Dendritic cell treated with granulocyte-macrophage colony-stimulating factor and Interleukin-4, amounts not matched to agents 40 ng/mL and 50 ng/mL, for 4 days (primary cell): ENCODE results near the gene TBC1D1.

ENCODE experiments used
- H3K27ac Mint-ChIP-seq: one replicate; pipeline ENCODE4 v1.8.0; 2022; ENCODE audit warnings: mild to moderate bottlenecking, mixed read lengths
- H3K27me3 Mint-ChIP-seq: one replicate; pipeline ENCODE4 v1.8.0; 2022; ENCODE audit warnings: mild to moderate bottlenecking, mixed read lengths
- H3K36me3 Mint-ChIP-seq: one replicate; pipeline ENCODE4 v1.8.0; 2022; ENCODE audit warnings: low read depth, mixed read lengths
- H3K4me1 Mint-ChIP-seq: one replicate; pipeline ENCODE4 v1.8.0; 2022; ENCODE audit warnings: low read depth, mixed read lengths
- H3K4me3 Mint-ChIP-seq: one replicate; pipeline ENCODE4 v1.8.0; 2022; ENCODE audit warnings: mild to moderate bottlenecking, moderate library complexity, mixed read lengths
- H3K9me3 Mint-ChIP-seq: one replicate; pipeline ENCODE4 v1.8.0; 2022; ENCODE audit warnings: mixed read lengths
- intact Hi-C: fragments of 100-400 bp; cut with micrococcal nuclease; formaldehyde crosslinking; loops from one replicate; pipeline ENCODE4 v1.15.0; 2022

The TBC1D1 gene

GRCh38 chr4:37927434-37927833 lies 36.5 kb downstream of the TBC1D1 start:
- Mint-ChIP-seq H3K9me3 (no peaks in the 10 kb centered on the region), H3K27me3 (no peaks in the 10 kb centered on the region), H3K4me1 (peaks cover 12% of the 10 kb centered on the region), H3K27ac (no peak overlapping the region), H3K4me3 (no peak overlapping the region), H3K36me3 (peaks cover 9% of the 10 kb centered on the region)
- intact Hi-C loops, result no loop called here

- no peaks in the 10 kb centered on the region for H3K27me3 Mint-ChIP-seq
- peaks cover 8% of the 10 kb centered on the region for H3K4me1 Mint-ChIP-seq
- intact Hi-C loops, result no loop called here
- no peaks in the 10 kb centered on the region for H3K9me3 Mint-ChIP-seq
- no peak overlapping the region for H3K27ac Mint-ChIP-seq
- H3K36me3 Mint-ChIP-seq, result peaks cover 9% of the 10 kb centered on the region
- no peak overlapping the region for H3K4me3 Mint-ChIP-seq
Measured at GRCh38 chr4:37928426-37929416, 37.8 kb downstream of the TBC1D1 start.

- peaks cover 9% of the 10 kb centered on the region for H3K36me3 Mint-ChIP-seq
- H3K4me1 Mint-ChIP-seq, result peaks cover 6% of the 10 kb centered on the region
- H3K4me3 Mint-ChIP-seq, result no peak overlapping the region
- intact Hi-C loops, result no loop called here
- H3K27me3 Mint-ChIP-seq, result no peaks in the 10 kb centered on the region
- H3K27ac Mint-ChIP-seq, result no peak overlapping the region
- H3K9me3 Mint-ChIP-seq, result no peaks in the 10 kb centered on the region
Measured at GRCh38 chr4:37934096-37934495, 43.2 kb downstream of the TBC1D1 start.

- Mint-ChIP-seq H3K4me3 (no peak overlapping the region), H3K9me3 (no peaks in the 10 kb centered on the region), H3K27me3 (no peaks in the 10 kb centered on the region), H3K27ac (no peak overlapping the region), H3K36me3 (peaks cover 6% of the 10 kb centered on the region), H3K4me1 (peaks cover 6% of the 10 kb centered on the region)
- intact Hi-C loops, result no loop called here
Measured at GRCh38 chr4:37934609-37935008, 43.7 kb downstream of the TBC1D1 start.

GRCh38 chr4:37935026-37935425 lies 44.1 kb downstream of the TBC1D1 start:
- H3K9me3 Mint-ChIP-seq, result no peaks in the 10 kb centered on the region
- no peak overlapping the region for H3K4me3 Mint-ChIP-seq
- H3K4me1 Mint-ChIP-seq, result peaks cover 6% of the 10 kb centered on the region
- H3K27ac Mint-ChIP-seq, result no peak overlapping the region
- intact Hi-C loops, result no loop called here
- no peaks in the 10 kb centered on the region for H3K27me3 Mint-ChIP-seq
- peaks cover 2% of the 10 kb centered on the region for H3K36me3 Mint-ChIP-seq

GRCh38 chr4:37936889-37937498 lies 46.1 kb downstream of the TBC1D1 start:
- H3K27ac Mint-ChIP-seq, result no peak overlapping the region
- no peak overlapping the region for H3K4me3 Mint-ChIP-seq
- no peaks in the 10 kb centered on the region for H3K9me3 Mint-ChIP-seq
- peaks cover 15% of the 10 kb centered on the region for H3K4me1 Mint-ChIP-seq
- H3K36me3 Mint-ChIP-seq, result no peaks in the 10 kb centered on the region
- no peaks in the 10 kb centered on the region for H3K27me3 Mint-ChIP-seq
- intact Hi-C loops, result no loop called here

GRCh38 chr4:37938208-37938607 lies 47.3 kb downstream of the TBC1D1 start:
- Mint-ChIP-seq H3K4me3 (no peak overlapping the region), H3K27ac (no peak overlapping the region), H3K9me3 (no peaks in the 10 kb centered on the region), H3K36me3 (no peaks in the 10 kb centered on the region), H3K27me3 (no peaks in the 10 kb centered on the region), H3K4me1 (peaks cover 22% of the 10 kb centered on the region)
- intact Hi-C loops, result no loop called here

GRCh38 chr4:37946503-37947179 lies 55.8 kb downstream of the TBC1D1 start:
- Mint-ChIP-seq H3K27me3 (peaks cover 2% of the 10 kb centered on the region), H3K4me1 (peaks cover 49% of the 10 kb centered on the region), H3K4me3 (no peak overlapping the region)

GRCh38 chr4:37948542-37948941 lies 57.7 kb downstream of the TBC1D1 start:
- Mint-ChIP-seq H3K36me3 (peaks cover 4% of the 10 kb centered on the region), H3K27me3 (peaks cover 2% of the 10 kb centered on the region), H3K4me3 (no peak overlapping the region), H3K9me3 (no peaks in the 10 kb centered on the region), H3K4me1 (peaks cover 44% of the 10 kb centered on the region), H3K27ac (no peak overlapping the region)
- intact Hi-C loops, result loop anchor here (5.0 kb wide), 1 partner anchor 51 kb away; no protein-coding TSS in a partner anchor

More at GRCh38 chr4:37946503-37947179, 55.8 kb downstream of the TBC1D1 start:
- Mint-ChIP-seq H3K9me3 (no peaks in the 10 kb centered on the region), H3K27ac (peak overlapping the region; percentile 39), H3K36me3 (no peaks in the 10 kb centered on the region)
- intact Hi-C loops, result loop anchor here (5.0 kb wide), 1 partner anchor 49 kb away; no protein-coding TSS in a partner anchor

- H3K4me1 Mint-ChIP-seq, result peaks cover 46% of the 10 kb centered on the region
- peaks cover 4% of the 10 kb centered on the region for H3K36me3 Mint-ChIP-seq
- H3K27ac Mint-ChIP-seq, result no peak overlapping the region
- intact Hi-C loops, result loop anchor here (5.0 kb wide), 1 partner anchor 53 kb away; no protein-coding TSS in a partner anchor
- no peak overlapping the region for H3K4me3 Mint-ChIP-seq
- no peaks in the 10 kb centered on the region for H3K9me3 Mint-ChIP-seq
- H3K27me3 Mint-ChIP-seq, result peaks cover 2% of the 10 kb centered on the region
Measured at GRCh38 chr4:37949636-37950426, 58.9 kb downstream of the TBC1D1 start.

GRCh38 chr4:37951461-37952352 lies 60.8 kb downstream of the TBC1D1 start:
- intact Hi-C loops, result no loop called here
- H3K27ac Mint-ChIP-seq, result peak overlapping the region; percentile 76
- peaks cover 35% of the 10 kb centered on the region for H3K4me1 Mint-ChIP-seq
- no peaks in the 10 kb centered on the region for H3K9me3 Mint-ChIP-seq
- peaks cover 2% of the 10 kb centered on the region for H3K27me3 Mint-ChIP-seq
- no peak overlapping the region for H3K4me3 Mint-ChIP-seq
- peaks cover 4% of the 10 kb centered on the region for H3K36me3 Mint-ChIP-seq

- H3K27ac Mint-ChIP-seq, result no peak overlapping the region
- peaks cover 4% of the 10 kb centered on the region for H3K36me3 Mint-ChIP-seq
- no peaks in the 10 kb centered on the region for H3K9me3 Mint-ChIP-seq
- no peaks in the 10 kb centered on the region for H3K27me3 Mint-ChIP-seq
- H3K4me1 Mint-ChIP-seq, result peaks cover 26% of the 10 kb centered on the region
- no peak overlapping the region for H3K4me3 Mint-ChIP-seq
- intact Hi-C loops, result no loop called here
Measured at GRCh38 chr4:37953156-37953555, 62.3 kb downstream of the TBC1D1 start.
